ENCODE measurements around the gene RFC5.

DNA sequence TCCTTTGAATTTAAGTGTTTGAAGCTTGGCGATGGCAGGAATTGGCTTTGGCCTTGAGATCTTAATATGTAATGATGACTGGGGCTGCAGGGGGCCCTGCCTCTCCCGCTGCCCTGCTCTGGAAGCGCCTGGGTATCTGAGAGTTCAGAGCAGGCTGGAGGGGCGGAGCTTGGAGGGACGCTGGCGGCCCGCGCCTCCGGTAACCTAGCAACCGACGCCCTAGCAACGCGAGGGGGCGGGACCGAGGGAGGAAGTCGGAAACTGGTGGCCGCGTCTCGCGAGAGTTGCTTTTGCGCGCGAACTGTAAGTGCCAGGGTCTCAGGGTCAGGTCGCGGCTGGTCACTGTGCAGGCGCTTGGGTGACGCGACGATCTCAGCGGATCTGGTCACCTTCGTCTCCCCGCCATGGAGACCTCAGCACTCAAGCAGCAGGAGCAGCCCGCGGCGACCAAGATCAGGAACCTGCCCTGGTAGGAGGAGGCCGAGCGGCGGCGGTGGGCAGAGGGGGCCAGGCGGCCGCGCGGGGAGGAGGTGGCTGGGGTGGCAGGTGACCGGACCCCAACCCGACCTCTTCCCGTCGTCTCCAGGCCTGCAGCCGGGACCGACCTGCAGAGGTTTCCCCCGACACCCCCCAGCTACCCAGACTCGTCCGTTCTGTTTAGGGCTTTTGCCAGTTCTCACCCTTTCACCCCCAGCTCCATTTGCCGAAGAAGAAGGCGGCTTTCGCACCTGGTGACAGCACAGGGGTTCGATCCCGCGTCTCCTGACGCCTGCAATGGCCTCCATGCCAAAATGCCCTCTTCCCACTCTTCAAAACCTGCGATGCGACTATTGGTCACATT is at the start of gene RFC5:
- TF ChIP-seq, protein P1, sequence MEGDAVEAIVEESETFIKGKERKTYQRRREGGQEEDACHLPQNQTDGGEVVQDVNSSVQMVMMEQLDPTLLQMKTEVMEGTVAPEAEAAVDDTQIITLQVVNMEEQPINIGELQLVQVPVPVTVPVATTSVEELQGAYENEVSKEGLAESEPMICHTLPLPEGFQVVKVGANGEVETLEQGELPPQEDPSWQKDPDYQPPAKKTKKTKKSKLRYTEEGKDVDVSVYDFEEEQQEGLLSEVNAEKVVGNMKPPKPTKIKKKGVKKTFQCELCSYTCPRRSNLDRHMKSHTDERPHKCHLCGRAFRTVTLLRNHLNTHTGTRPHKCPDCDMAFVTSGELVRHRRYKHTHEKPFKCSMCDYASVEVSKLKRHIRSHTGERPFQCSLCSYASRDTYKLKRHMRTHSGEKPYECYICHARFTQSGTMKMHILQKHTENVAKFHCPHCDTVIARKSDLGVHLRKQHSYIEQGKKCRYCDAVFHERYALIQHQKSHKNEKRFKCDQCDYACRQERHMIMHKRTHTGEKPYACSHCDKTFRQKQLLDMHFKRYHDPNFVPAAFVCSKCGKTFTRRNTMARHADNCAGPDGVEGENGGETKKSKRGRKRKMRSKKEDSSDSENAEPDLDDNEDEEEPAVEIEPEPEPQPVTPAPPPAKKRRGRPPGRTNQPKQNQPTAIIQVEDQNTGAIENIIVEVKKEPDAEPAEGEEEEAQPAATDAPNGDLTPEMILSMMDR (IDR thresholded peaks at IDR 0.05) = no peak
- no peak for TF ChIP-seq POLR2AphosphoS5 (IDR thresholded peaks at IDR 0.05)
- TF ChIP-seq POLR2A (IDR thresholded peaks at IDR 0.05) = no peak

All from gastroesophageal sphincter (tissue), 3 donors.